IPS-18c (cell line): Measurements from ENCODE around the gene KRTAP5-10.
"Not testable (repeated sequence)": the region's sequence is repeated elsewhere in the genome, so short reads cannot be mapped to it uniquely, and the experiment has no call there.

Experiments used
- H3K4me3 ChIP-seq: 2 replicates; pipeline ENCODE4 v1.7.0; 2013; ENCODE audit warnings: low read depth, mild to moderate bottlenecking, low read length, moderate library complexity; ENCODE audit not compliant: insufficient read depth
- H3K9me3 ChIP-seq: one replicate; pipeline ENCODE4 v1.6.1; 2013; ENCODE audit warnings: mild to moderate bottlenecking, low read length, moderate library complexity; ENCODE audit not compliant: control insufficient read depth, insufficient read depth

The KRTAP5-10 gene, protein sequence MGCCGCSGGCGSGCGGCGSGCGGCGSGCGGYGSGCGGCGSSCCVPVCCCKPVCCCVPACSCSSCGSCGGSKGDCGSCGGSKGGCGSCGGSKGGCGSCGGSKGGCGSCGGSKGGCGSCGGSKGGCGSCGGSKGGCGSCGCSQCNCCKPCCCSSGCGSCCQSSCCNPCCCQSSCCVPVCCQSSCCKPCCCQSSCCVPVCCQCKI

DNA sequence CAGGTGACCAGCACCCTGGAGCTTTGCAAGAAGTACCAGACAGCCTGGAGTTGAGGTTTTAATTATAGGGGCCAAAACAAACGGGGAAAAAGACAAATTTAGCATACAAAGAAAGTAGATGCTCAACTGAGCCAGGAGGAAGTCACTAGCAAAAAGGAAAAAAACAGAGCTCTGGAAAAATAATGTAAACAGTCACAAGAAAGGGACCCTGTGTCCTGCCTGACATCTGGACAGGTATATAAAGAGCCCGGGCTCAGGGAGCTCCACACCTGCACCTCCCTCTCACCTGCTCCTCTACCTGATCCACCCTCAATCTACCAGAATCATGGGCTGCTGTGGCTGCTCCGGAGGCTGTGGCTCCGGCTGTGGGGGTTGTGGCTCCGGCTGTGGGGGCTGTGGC, at the start of gene KRTAP5-10:
TSS of gene KRTAP5-10 (plus strand) at position 301 of the 400 bp plus-strand sequence. CDS start at position 326, 25 bp downstream.
- peaks cover 5% of the 10 kb centered on the region for H3K9me3 ChIP-seq
- H3K4me3 ChIP-seq: no peak within 1 kb of the TSS

DNA sequence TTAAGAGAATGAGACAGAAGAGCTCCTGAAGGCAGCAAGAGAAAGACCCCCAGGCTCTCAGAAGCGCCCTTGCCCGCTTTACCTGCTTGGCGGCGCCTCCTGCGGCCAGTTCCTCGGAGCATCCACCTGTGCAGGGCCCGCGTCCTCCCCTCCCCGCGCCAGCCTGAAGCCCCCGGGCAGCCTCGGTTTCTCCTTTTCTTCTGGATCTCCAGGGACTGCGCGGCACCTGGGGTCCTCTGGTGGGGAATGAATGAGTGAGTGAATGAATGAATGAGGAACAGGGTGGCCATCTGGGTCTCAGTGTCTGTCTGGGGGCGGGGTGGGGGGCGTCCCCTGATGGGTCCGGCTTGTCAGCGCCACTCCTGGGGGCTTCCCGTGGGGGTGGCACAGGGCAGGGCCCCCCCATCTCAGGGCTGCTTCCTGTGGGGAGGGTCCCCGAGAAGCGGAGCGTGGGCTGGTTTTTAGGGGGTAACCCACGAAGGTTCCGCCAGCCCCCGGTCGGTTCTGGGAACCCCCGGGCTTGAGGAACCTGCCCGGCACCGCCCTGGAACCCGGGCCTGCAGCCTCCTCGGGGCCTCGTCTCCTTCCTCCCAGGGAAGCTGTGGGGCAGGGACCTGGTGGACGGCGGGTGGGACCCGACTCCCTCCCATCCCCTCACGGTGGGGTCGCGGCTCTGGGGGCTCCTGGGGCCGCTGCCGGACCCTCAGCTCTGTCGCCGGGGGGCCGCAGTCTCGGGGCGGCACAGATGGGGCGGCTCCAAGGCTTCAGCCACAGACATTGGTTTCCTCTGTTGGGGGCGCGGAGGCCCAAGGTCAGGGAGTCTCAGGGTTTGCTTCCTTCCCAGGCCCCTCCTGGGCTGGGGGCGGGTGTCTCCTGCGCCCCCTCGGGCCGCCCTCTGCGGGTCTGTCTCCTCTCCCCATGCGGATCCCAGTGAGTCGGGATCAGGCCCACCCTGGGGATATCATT, 46.6 kb upstream of the KRTAP5-10 start:
- no peak overlapping the region for H3K4me3 ChIP-seq

DNA sequence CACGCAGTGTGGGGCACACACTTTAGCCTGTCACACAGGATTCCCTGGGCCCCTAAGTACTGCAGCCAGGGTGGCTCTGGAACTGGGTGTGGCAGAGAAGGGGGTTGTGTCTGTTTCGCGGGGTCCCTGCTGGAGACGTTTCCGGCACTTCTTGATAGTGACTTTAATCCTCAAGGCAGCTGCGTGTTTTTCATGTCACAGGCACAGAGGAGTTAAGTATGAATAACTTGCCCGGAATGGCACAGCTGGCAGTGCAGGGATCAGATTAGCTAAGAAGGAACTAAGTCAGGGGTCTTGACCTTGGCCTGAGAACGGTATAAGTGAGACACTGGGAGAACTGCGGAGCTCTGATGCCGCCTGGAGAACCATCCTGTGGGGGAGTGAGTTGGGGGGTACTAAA, 45.8 kb upstream of the KRTAP5-10 start:
- Histone ChIP-seq H3K4me3 (no peak overlapping the region), H3K9me3 (no peaks in the 10 kb centered on the region)

More for the DNA sequence above, 46.6 kb upstream of the KRTAP5-10 start:
- H3K9me3 ChIP-seq: no peaks in the 10 kb centered on the region

DNA sequence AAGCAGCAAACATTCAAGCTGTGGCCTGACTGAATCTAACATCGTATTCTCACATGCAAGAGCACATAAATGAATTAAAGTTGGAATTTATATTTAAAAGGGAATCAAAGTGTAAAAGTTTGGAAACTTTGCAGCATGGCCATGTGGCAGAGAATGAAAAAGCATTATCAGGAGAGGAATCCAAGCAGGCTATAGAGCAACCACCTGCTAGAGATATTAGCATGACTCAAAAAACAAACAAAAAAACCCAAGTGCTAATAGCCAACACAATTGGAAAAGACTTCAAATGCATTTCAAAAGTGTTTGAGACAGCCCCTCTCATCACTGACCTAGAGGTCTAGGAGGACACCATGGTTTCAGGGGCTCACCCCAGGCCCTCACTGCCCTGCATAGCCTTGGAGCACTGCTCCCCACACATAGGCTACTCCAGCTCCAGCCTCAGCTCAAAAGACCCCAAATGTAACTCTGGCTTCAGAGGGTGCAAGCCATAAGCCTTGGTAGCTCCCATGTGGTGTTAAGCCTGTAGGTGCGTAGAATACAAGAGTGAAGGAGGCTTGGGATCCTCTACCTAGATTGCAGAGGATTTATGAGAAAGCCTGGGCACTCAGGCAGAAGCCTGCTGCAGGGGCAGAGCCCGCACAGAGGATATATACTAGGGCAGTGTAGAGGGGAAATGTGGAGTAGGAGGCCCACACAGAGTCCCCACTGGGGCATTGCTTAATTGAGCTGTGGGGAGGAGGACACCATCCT, 40.0 kb upstream of the KRTAP5-10 start:
- H3K9me3 ChIP-seq: no peaks in the 10 kb centered on the region
- H3K4me3 ChIP-seq: no peak overlapping the region

DNA sequence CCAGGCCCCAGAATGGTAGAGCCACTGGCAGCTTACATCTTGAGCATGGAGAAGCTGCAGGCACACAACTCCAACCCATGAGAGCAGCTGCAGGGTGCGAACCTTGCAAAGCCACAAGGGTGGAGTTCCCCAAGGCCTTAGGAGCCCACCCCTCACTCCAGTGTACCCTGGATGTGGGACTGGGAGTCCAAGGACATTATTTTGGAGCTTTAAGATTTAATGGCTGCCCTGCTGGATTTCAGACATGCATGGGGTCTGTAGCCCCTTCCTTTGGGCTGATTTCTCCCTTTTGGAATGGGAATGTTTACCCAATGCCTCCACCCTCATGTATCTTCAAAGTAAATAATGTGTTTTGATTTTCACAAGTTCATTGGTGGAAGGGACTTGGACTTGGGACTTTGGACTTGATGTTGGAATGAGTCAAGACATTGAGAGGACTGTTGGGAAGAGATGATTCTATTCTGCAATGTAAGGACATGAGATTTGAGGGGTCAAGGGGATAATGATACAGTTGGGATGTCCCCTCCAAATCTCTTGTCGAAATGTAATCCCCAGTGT, 39.3 kb upstream of the KRTAP5-10 start:
- H3K4me3 ChIP-seq: no peak overlapping the region
- H3K9me3 ChIP-seq: no peaks in the 10 kb centered on the region

DNA sequence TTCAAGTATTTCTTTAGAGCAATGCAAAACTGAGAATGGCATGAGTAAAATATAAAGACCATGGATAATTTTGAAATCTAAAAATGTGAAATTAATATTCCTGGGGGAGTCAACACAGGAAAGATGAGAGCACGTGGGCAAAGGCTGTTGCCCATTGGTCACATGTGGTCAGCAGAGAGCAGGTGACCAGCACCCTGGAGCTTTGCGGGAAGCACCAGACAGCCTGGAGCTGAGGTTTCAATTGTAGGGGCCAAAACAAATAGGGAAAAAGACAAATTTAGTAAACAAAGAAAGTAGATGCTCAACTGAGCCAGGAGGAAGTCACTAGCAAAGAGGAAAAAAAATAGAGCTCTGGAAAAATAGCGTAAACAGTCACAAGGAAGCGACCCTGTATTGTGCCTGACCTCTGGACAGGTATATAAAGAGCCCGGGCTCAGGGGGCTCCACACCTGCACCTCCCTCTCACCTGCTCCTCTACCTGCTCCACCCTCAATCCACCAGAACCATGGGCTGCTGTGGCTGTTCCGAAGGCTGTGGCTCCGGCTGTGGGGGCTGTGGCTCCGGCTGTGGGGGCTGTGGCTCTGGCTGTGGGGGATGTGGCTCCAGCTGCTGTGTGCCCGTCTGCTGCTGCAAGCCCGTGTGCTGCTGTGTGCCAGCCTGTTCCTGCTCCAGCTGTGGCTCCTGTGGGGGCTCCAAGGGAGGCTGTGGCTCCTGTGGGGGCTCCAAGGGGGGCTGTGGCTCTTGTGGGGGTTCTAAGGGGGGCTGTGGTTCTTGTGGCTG, 38.4 kb upstream of the KRTAP5-10 start, which contains the start of gene KRTAP5-7:
TSS of gene KRTAP5-7 (plus strand) at position 472 of the 780 bp plus-strand sequence. CDS start at position 506, 34 bp downstream.
- not testable (repeated sequence) for H3K4me3 ChIP-seq, H3K9me3 ChIP-seq

DNA sequence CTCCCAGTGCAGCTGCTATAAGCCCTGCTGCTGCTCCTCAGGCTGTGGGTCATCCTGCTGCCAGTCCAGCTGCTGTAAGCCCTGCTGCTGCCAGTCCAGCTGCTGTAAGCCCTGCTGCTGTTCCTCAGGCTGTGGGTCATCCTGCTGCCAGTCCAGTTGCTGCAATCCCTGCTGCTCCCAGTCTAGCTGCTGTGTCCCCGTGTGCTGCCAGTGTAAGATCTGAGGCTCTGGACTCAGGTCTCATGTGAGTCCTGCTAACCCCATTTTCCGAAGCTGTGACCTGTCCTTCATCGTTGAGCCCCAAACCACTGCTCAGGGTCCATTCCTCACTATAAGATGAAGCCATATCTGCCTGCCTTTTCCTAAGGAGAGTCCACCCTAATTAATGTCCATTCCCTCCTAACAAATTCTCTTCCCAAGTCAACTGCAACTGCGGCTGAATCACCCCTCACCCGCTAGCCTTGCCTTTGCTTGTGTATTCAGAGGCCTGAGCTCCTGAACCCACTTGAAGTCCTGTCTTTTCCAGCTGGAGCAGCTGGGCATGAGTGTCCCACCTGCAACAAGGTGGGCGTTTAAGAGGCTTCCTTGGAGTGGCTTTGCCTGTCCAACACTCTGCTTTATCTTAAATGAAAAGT, 37.7 kb upstream of the KRTAP5-10 start:
- Histone ChIP-seq H3K4me3 (no peak overlapping the region), H3K9me3 (no peaks in the 10 kb centered on the region)

DNA sequence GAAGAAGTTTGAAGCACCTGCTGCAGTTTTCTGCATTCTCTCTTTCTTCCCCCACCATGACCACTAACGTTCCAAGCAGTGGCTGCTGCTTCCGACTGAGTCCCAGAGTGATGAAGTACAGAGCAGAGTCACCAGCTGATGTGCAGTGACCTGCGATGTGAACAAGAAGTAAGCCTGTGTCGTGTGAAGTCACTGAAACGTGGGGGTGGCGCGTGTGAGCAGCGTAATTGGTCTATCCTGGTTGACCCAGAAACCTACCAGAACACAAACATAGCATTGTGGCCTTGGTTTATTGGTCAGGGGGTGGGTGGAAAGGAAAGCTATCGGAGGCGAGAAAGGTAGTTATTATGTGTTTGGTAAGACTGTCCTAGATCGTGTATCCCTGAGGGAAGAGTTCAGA, 34.8 kb upstream of the KRTAP5-10 start:
- Histone ChIP-seq H3K4me3 (no peak overlapping the region), H3K9me3 (no peaks in the 10 kb centered on the region)

DNA sequence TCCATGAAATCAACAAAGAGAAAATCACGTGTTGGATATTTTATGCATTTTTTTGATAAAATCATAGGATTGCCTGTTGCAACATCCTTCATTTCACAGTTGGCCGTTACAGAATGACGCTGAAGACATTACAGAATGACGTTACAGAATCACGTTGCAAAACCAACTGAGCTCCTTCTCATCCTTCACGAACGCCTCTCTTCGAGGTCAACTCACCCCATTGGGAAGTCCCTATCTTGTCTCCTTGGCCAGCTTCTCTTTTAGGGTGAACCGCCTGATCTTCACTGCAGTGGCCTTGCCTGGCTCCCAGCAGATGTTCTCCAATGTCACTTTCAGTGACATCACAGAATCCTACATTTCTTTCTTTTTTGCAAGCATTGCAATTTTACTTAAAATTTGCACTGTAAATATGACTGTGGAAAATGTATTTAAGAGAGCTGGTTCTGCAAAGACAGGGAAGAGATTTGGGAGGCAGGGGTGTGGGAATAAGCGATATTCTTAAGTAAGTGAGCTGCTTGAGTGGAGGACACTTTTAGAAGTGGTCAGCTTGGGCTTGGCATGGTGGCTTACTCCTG, 33.2 kb upstream of the KRTAP5-10 start:
- no peak overlapping the region for H3K4me3 ChIP-seq
- H3K9me3 ChIP-seq: no peaks in the 10 kb centered on the region

DNA sequence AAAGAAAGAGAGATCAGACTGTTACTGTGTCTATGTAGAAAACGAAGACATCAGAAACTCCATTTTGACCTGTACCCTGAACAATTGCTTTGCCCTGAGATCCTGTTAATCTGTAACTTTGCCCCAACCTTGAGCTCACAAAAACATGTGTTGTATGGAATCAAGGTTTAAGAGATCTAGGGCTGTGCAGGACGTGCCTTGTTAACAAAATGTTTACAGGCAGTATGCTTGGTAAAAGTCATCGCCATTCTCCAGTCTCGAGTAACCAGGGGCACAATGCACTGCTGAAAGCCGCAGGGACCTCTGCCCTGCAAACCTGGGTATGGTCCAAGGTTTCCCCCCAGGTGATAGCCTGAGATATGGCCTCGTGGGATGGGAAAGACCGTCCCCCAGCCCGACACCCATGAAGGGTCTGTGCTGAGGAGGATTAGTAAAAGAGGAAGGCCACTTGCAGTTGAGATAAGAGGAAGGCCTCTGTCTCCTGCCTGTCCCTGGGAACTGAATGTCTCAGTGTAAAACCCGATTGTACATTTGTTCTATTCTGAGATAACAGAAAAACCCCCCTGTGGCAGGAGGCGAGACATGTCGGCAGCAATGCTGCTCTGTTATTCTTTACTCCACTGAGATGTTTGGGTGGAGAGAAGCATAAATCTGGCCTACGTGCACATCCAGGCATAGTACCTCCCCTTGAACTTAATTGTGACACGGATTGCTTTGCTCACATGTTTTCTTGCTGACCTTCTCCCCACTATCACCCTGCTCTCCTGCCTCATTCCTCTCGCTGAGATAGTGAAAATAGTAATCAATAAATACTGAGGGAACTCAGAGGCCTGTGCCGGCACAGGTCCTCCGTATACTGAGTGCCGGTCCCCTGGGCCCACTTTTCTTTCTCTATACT, 30.4 kb upstream of the KRTAP5-10 start:
- not testable (repeated sequence) for H3K9me3 ChIP-seq, H3K4me3 ChIP-seq

DNA sequence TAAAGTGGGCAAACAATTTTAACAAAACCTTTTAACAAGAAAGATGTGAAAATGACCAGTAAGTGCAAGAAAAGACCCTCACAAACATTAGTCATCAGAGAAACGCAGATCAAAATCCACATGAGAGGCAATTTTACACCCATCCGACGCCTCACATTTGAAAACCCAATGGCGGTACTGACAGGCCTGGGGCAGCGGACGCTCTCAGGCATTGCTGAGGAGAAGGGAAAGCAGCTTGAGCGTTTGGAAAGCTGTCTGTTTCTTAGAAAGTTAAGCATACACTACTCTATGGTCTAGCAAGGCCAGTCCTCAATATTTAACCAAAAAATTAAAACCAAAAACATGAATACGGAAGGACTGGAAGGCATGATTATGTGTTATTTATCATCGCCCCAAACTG, 29.5 kb upstream of the KRTAP5-10 start:
- Histone ChIP-seq H3K4me3 (no peak overlapping the region), H3K9me3 (no peaks in the 10 kb centered on the region)

DNA sequence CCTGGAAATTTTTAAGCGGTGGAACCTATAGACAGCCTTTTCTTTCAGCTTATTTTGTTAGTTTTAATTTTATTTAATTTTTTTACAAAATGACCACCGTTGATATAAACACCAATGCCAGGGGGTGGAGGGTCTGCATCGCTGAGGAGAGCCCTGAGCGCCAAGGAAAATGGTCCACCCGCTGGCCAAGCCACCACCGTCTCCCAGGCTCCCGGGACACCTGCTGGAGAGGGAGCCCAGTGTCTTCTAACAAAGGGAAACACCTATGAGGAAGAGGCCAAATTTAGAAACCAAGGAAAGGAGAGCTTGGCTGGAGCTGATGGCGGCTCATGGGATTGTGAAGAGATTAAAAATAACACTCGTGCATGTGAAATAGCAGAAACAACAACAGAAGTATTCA, 27.8 kb upstream of the KRTAP5-10 start:
- H3K4me3 ChIP-seq: no peak overlapping the region
- H3K9me3 ChIP-seq: peaks cover 4% of the 10 kb centered on the region

DNA sequence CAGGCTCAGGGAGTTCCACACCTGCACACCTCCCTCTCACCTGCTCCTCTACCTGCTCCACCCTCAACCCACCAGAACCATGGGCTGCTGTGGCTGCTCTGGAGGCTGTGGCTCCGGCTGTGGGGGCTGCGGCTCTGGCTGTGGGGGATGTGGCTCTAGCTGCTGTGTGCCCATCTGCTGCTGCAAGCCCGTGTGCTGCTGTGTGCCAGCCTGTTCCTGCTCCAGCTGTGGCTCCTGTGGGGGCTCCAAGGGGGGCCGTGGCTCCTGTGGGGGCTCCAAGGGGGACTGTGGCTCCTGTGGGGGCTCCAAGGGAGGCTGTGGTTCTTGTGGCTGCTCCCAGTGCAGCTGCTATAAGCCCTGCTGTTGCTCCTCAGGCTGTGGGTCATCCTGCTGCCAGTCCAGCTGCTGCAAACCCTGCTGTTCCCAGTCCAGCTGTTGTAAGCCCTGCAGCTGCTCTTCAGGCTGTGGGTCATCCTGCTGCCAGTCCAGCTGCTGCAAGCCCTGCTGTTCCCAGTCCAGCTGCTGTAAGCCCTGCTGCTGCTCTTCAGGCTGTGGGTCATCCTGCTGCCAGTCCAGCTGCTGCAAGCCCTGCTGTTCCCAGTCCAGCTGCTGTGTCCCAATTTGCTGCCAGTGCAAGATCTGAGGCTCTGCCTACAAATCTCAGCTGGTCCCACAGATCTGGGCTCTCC, 27.2 kb upstream of the KRTAP5-10 start, which contains the start of gene KRTAP5-8:
TSS of gene KRTAP5-8 (plus strand) at position 49 of the 689 bp plus-strand sequence. CDS start at position 80, 31 bp downstream.
- H3K9me3 ChIP-seq, H3K4me3 ChIP-seq: not testable (repeated sequence)

DNA sequence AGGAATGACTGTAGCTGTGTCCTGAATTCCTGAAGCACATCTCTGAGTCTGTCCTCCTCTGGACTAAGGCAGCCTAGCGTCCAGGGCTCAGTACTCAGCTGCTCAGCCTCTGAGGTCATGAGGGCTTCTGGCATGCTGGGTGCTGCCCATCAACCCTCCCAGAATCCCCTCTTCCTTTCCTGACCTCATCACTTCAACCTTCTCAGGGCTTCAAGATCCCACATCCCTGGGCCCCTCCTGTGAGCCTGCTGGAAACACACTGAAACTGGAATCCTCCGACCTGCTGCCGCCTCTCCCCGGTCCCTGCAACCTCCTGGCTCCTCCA, 26.7 kb upstream of the KRTAP5-10 start:
- no peak overlapping the region for H3K4me3 ChIP-seq
- peaks cover 4% of the 10 kb centered on the region for H3K9me3 ChIP-seq

DNA sequence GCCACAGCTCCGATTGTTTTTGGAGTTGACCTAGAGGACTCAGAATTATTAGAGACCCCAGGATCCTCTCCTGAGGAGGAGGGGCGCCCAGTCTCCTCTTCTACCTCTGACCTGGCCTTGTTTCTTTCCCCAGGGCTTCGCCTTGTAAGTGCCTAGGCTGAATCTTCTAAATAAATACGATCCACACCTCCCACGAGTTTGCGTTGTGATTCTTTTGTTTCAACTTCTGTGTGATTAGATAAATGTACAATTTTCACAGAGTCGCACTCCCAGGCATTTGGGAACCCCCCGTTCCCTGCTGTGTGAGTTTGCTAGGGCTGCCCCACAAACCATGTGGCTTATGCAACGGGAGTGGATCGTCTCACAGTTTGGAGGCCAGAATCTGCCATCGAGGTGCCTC, 26.3 kb upstream of the KRTAP5-10 start:
- no peak overlapping the region for H3K4me3 ChIP-seq
- peaks cover 4% of the 10 kb centered on the region for H3K9me3 ChIP-seq
